H9 (cell line): Measurements from ENCODE around the gene BBS12. TPM values are rescaled to one million over a fixed set of nuclear protein-coding genes. Genes with fewer than 3 reads are reported as not detected.
A peak's percentile ranks its signal among the peaks of the same experiment; 100 is the strongest.

Experiments used
- DNase-seq: peaks from one replicate; pipeline ENCODE4 v3.0.0-alpha.2; 2017
- H2AFZ ChIP-seq: one replicate; pipeline ENCODE4 v1.6.1; 2013; ENCODE audit warnings: mild to moderate bottlenecking, low read length, control low read depth, moderate library complexity
- H2AK5ac ChIP-seq: 2 replicates; pipeline ENCODE4 v1.6.1; 2013; ENCODE audit warnings: low read length, control low read depth, mixed read lengths; ENCODE audit not compliant: insufficient read length
- H2BK120ac ChIP-seq: one replicate; pipeline ENCODE4 v1.6.1; 2013; ENCODE audit warnings: low read depth, mild to moderate bottlenecking, low read length, control low read depth, inconsistent platforms; ENCODE audit not compliant: poor library complexity, severe bottlenecking
- H2BK12ac ChIP-seq: 2 replicates; pipeline ENCODE4 v1.6.1; 2013; ENCODE audit warnings: low read length, control low read depth, mixed read lengths, low read depth; ENCODE audit not compliant: insufficient read length
- H2BK15ac ChIP-seq: 2 replicates; pipeline ENCODE4 v1.6.1; 2013; ENCODE audit warnings: low read depth, low read length, control low read depth
- H2BK20ac ChIP-seq: one replicate; pipeline ENCODE4 v1.6.1; 2013; ENCODE audit warnings: low read depth, mild to moderate bottlenecking, low read length, control low read depth, inconsistent platforms; ENCODE audit not compliant: poor library complexity, severe bottlenecking
- H2BK5ac ChIP-seq: 2 replicates; pipeline ENCODE4 v1.6.1; 2013; ENCODE audit warnings: low read length, control low read depth, mixed read lengths; ENCODE audit not compliant: insufficient read length
- H3K14ac ChIP-seq: 2 replicates; pipeline ENCODE4 v1.6.1; 2013; ENCODE audit warnings: low read length, control low read depth; ENCODE audit not compliant: insufficient read depth
- H3K18ac ChIP-seq: 2 replicates; pipeline ENCODE4 v1.6.1; 2013; ENCODE audit warnings: low read depth, mild to moderate bottlenecking, mixed read lengths, low read length, control low read depth; ENCODE audit not compliant: insufficient read length
- H3K23ac ChIP-seq: 2 replicates; pipeline ENCODE4 v1.6.1; 2013; ENCODE audit warnings: low read length, control low read depth, mixed read lengths, low read depth; ENCODE audit not compliant: insufficient read length
- H3K23me2 ChIP-seq: 2 replicates; pipeline ENCODE4 v1.6.1; 2013; ENCODE audit warnings: low read depth, mild to moderate bottlenecking, mixed read lengths, low read length, control low read depth; ENCODE audit not compliant: insufficient read length, poor library complexity, severe bottlenecking
- H3K27ac ChIP-seq: 2 replicates; pipeline ENCODE4 v1.5.1; 2013; ENCODE audit warnings: low read length, control low read depth, mixed read lengths, low read depth; ENCODE audit not compliant: insufficient read length
- H3K27me3 ChIP-seq: 2 replicates; pipeline ENCODE4 v1.6.1; 2013; ENCODE audit warnings: low read length, control low read depth, inconsistent platforms; ENCODE audit not compliant: insufficient read depth
- H3K4ac ChIP-seq: 2 replicates; pipeline ENCODE4 v1.6.1; 2013; ENCODE audit warnings: low read depth, mild to moderate bottlenecking, control low read depth, inconsistent platforms, low read length, moderate library complexity
- H3K4me1 ChIP-seq: 2 replicates; pipeline ENCODE4 v1.6.1; 2013; ENCODE audit warnings: low read length, control low read depth, inconsistent platforms; ENCODE audit not compliant: insufficient read depth
- H3K4me2 ChIP-seq: 2 replicates; pipeline ENCODE4 v1.6.1; 2013; ENCODE audit warnings: low read length, control low read depth, mixed read lengths; ENCODE audit not compliant: insufficient read length, insufficient read depth
- H3K56ac ChIP-seq: 2 replicates; pipeline ENCODE4 v1.6.1; 2013; ENCODE audit warnings: low read depth, mild to moderate bottlenecking, mixed read lengths, low read length, control low read depth; ENCODE audit not compliant: insufficient read length
- H3K79me1 ChIP-seq: 2 replicates; pipeline ENCODE4 v1.6.1; 2013; ENCODE audit warnings: low read depth, mild to moderate bottlenecking, moderate library complexity, low read length, control low read depth, inconsistent platforms; ENCODE audit not compliant: insufficient read depth, poor library complexity, severe bottlenecking
- H3K79me2 ChIP-seq: 2 replicates; pipeline ENCODE4 v1.6.1; 2013; ENCODE audit warnings: low read length, control low read depth, inconsistent platforms; ENCODE audit not compliant: insufficient read depth
- H3K9ac ChIP-seq: 2 replicates; pipeline ENCODE4 v1.6.1; 2013; ENCODE audit warnings: low read length, control low read depth, mixed read lengths; ENCODE audit not compliant: insufficient read length; ENCODE audit errors: extremely low read depth
- H3K9me3 ChIP-seq: one replicate; pipeline ENCODE4 v1.6.1; 2013; ENCODE audit warnings: low read depth, low read length, inconsistent platforms; ENCODE audit not compliant: control insufficient read depth
- H3T11ph ChIP-seq: one replicate; pipeline ENCODE4 v1.6.1; 2013; ENCODE audit warnings: mild to moderate bottlenecking, low read length, control low read depth, inconsistent platforms
- H4K20me1 ChIP-seq: one replicate; pipeline ENCODE4 v1.6.1; 2013; ENCODE audit not compliant: control insufficient read depth, insufficient read length, insufficient read depth
- H4K5ac ChIP-seq: 2 replicates; pipeline ENCODE4 v1.6.1; 2013; ENCODE audit warnings: low read depth, mild to moderate bottlenecking, mixed read lengths, low read length, control low read depth; ENCODE audit not compliant: insufficient read length
- H4K8ac ChIP-seq: replicated peaks from 2 replicates; pipeline ENCODE4 v1.6.1; 2013; ENCODE audit warnings: low read length, control low read depth, mixed read lengths, low read depth; ENCODE audit not compliant: insufficient read length
- H4K91ac ChIP-seq: 2 replicates; pipeline ENCODE4 v1.6.1; 2013; ENCODE audit warnings: low read depth, mild to moderate bottlenecking, moderate library complexity, mixed read lengths, low read length, control low read depth; ENCODE audit not compliant: insufficient read length
- H3K27ac Mint-ChIP-seq, 3 experiments: 2 replicates in 2 of 3; 3 replicates in 1 of 3; pipeline ENCODE4 v1.8.0; 2020 to 2021; ENCODE audit warnings: mixed read lengths in 3 of 3, mild to moderate bottlenecking in 1 of 3, moderate library complexity in 1 of 3
- H3K27me3 Mint-ChIP-seq: 2 replicates; pipeline ENCODE4 v1.8.0; 2021; ENCODE audit warnings: low read depth, mild to moderate bottlenecking, moderate library complexity, mixed read lengths
- H3K36me3 Mint-ChIP-seq, 3 experiments: 2 replicates in 2 of 3; 3 replicates in 1 of 3; pipeline ENCODE4 v1.8.0; 2020 to 2021; ENCODE audit warnings: low read depth in 3 of 3, mixed read lengths in 3 of 3; ENCODE audit not compliant: insufficient read depth in 1 of 3
- H3K4me1 Mint-ChIP-seq, 2 experiments: 2 replicates each; pipeline ENCODE4 v1.8.0; 2020; ENCODE audit warnings: mixed read lengths in 2 of 2
- H3K4me3 Mint-ChIP-seq, 2 experiments: 2 replicates in 1 of 2; 3 replicates in 1 of 2; pipeline ENCODE4 v1.8.0; 2020 to 2021; ENCODE audit warnings: mild to moderate bottlenecking in 2 of 2, mixed read lengths in 2 of 2, moderate library complexity in 1 of 2
- H3K9me3 Mint-ChIP-seq, 2 experiments: 2 replicates in 1 of 2; 3 replicates in 1 of 2; pipeline ENCODE4 v1.8.0; 2020; ENCODE audit warnings: mild to moderate bottlenecking in 2 of 2, mixed read lengths in 2 of 2, moderate library complexity in 1 of 2
- WGBS: extraction: QIAGEN DNeasy Blood & Tissue Kit; methylation state at CpG from one replicate; pipeline ENCODE4 v1.1.7; 2013; ENCODE audit warnings: missing lambda C conversion rate, low lambda C conversion rate, mixed read lengths; ENCODE audit not compliant: insufficient read length; ENCODE audit errors: extremely low coverage; 5-methylcytosine and 5-hydroxymethylcytosine counted together
- total RNA-seq: library from RNA; stranded (reverse); gene quantifications from 2 replicates; pipeline ENCODE4 v1.2.1, GENCODE V29; 2021
- TF ChIP-seq, protein P1 (sequence below): fragments of 200-600 bp; sonication (generic); conservative IDR thresholded peaks from 3 replicates; pipeline ENCODE4 v1.8.0; 2021; ENCODE audit warnings: antibody characterized with exemption, mild to moderate bottlenecking

The BBS12 gene
- total RNA-seq, 1 experiment from 2014 or later, result 1.2 TPM

DNA sequence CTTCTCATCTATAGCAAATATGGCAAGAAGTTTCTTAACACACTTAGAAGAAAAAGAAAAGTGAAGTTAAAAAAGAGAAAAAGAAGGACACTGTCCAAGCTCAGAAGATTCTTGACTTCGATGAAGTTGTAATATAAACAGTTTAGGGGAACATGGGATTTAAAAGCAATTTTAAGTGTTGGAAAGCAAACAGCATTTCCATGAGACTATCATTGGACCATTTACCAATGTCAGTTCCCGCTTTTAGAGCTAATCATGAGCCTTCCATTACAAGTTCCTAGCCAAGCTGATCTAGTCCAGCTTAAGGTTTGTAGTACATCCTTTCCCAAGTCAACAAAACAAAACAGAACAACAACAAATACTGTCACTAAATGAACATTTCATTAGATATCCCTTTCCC, 49.0 kb downstream of the BBS12 start:
- peaks cover 65 to 67% of the 10 kb centered on the region in 2 experiments for H3K4me1 Mint-ChIP-seq
- Histone ChIP-seq H4K5ac (no peak overlapping the region), H2BK15ac (no peak overlapping the region), H3K79me2 (no peaks in the 10 kb centered on the region), H2AK5ac (no peak overlapping the region), H3K4ac (no peak overlapping the region), H2BK12ac (peak overlapping the region; percentile 99), H2BK20ac (no peak overlapping the region), H3K4me1 (peaks cover 13% of the 10 kb centered on the region; the same call in 1 of the 2 replicates), H3K56ac (no peak overlapping the region), H3T11ph (no peak overlapping the region), H2BK120ac (no peak overlapping the region), H3K27me3 (no peaks in the 10 kb centered on the region), H3K23ac (no peak overlapping the region), H2BK5ac (peak overlapping the region; percentile 61), H3K27ac (no peak overlapping the region), H4K91ac (no peak overlapping the region), H4K8ac (no peak overlapping the region), H3K14ac (no peak overlapping the region; the same call in 1 of the 2 replicates), H3K4me2 (no peak overlapping the region), H4K20me1 (no peaks in the 10 kb centered on the region), H3K79me1 (no peaks in the 10 kb centered on the region), H3K9ac (peak overlapping the region; percentile 50), H3K18ac (no peak overlapping the region), H2AFZ (no peak overlapping the region), H3K23me2 (no peaks in the 10 kb centered on the region), H3K9me3 (no peaks in the 10 kb centered on the region)
- no peak overlapping the region for H3K4me3 Mint-ChIP-seq
- H3K36me3 Mint-ChIP-seq, result peaks cover 4 to 31% (median 10%) of the 10 kb centered on the region in 3 experiments; a peak in 6 of 7 replicates
- peak overlapping the region; percentile 62 to 100 (median 100); a peak in 6 of 7 replicates for H3K27ac Mint-ChIP-seq
- no CpG with 5 or more reads among the region's 2 CpGs for WGBS
- TF ChIP-seq, protein P1, sequence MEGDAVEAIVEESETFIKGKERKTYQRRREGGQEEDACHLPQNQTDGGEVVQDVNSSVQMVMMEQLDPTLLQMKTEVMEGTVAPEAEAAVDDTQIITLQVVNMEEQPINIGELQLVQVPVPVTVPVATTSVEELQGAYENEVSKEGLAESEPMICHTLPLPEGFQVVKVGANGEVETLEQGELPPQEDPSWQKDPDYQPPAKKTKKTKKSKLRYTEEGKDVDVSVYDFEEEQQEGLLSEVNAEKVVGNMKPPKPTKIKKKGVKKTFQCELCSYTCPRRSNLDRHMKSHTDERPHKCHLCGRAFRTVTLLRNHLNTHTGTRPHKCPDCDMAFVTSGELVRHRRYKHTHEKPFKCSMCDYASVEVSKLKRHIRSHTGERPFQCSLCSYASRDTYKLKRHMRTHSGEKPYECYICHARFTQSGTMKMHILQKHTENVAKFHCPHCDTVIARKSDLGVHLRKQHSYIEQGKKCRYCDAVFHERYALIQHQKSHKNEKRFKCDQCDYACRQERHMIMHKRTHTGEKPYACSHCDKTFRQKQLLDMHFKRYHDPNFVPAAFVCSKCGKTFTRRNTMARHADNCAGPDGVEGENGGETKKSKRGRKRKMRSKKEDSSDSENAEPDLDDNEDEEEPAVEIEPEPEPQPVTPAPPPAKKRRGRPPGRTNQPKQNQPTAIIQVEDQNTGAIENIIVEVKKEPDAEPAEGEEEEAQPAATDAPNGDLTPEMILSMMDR, result no peak
- H3K9me3 Mint-ChIP-seq, result peaks cover 2 to 21% of the 10 kb centered on the region in 2 experiments; a peak in 3 of 5 replicates
- H3K27me3 Mint-ChIP-seq, result no peaks in the 10 kb centered on the region
- no peak for DNase-seq
